Lung (tissue), 12 donors: ENCODE data around the gene ASTN2. TPM values are rescaled to one million over a fixed set of nuclear protein-coding genes. Genes with fewer than 3 reads are reported as not detected.

Source experiments
- ATAC-seq: fragments of 200-7000 bp; cut with Tn5 transposase; one replicate; pipeline ENCODE4 v1.9.1; 2020; ENCODE audit warnings: moderate number of reproducible peaks; ENCODE audit not compliant: insufficient read depth, low FRiP score
- DNase-seq, 3 donors: peaks; one replicate each; pipeline ENCODE4 v3.0.0-alpha.2; 2013 to 2017
- H3K27ac ChIP-seq, 2 donors: one replicate each; pipeline ENCODE4 v1.5.1; 2013; ENCODE audit warnings: mild to moderate bottlenecking in 2 of 2, moderate library complexity in 2 of 2, control low read depth in 1 of 2, inconsistent platforms in 1 of 2, low read depth in 1 of 2, low read length in 1 of 2
- H3K27me3 ChIP-seq, 3 donors: one replicate each; pipeline ENCODE4 v1.5.1; 2013; ENCODE audit warnings: low read length in 2 of 3; ENCODE audit not compliant: control insufficient read depth in 3 of 3, insufficient read depth in 3 of 3
- H3K36me3 ChIP-seq, 4 donors: one replicate each; pipeline ENCODE4 v1.5.1; 2013; ENCODE audit warnings: low read length in 4 of 4, mild to moderate bottlenecking in 1 of 4, moderate library complexity in 1 of 4; ENCODE audit not compliant: control insufficient read depth in 4 of 4, insufficient read depth in 4 of 4
- H3K4me1 ChIP-seq, 5 donors: one replicate each; pipeline ENCODE4 v1.5.1; 2013; ENCODE audit warnings: low read length in 5 of 5, mild to moderate bottlenecking in 2 of 5, moderate library complexity in 1 of 5; ENCODE audit not compliant: control insufficient read depth in 5 of 5, insufficient read depth in 5 of 5
- H3K4me3 ChIP-seq: one replicate; pipeline ENCODE4 v1.5.1; 2013; ENCODE audit warnings: mild to moderate bottlenecking, control low read depth, moderate library complexity
- H3K9ac ChIP-seq, 2 donors: one replicate each; pipeline ENCODE4 v1.5.1; 2013; ENCODE audit warnings: low read length in 2 of 2, control low read depth in 1 of 2; ENCODE audit not compliant: insufficient read depth in 1 of 2
- H3K9me3 ChIP-seq, 4 donors: one replicate each; pipeline ENCODE4 v1.5.1; 2013; ENCODE audit warnings: low read length in 3 of 4, mild to moderate bottlenecking in 1 of 4, moderate library complexity in 1 of 4; ENCODE audit not compliant: control insufficient read depth in 4 of 4, insufficient read depth in 3 of 4
- CTCF ChIP-seq: IDR thresholded peaks from 2 replicates; pipeline ENCODE4 v1.5.1; 2012; ENCODE audit warnings: mild to moderate bottlenecking; ENCODE audit errors: control extremely low read depth, extremely low read depth
- WGBS, 2 donors: extraction: QIAGEN DNeasy Blood & Tissue Kit; methylation state at CpG; one replicate each; pipeline ENCODE4 v1.1.7; 2013; 5-methylcytosine and 5-hydroxymethylcytosine counted together
- polyA plus RNA-seq, 2 donors: library from polyadenylated mRNA; stranded (reverse); fragments of 200-250 nt; gene quantifications; one replicate each; pipeline ENCODE4 v1.2.1, GENCODE V29; 2013
- total RNA-seq, 2 donors: library from RNA; depleted of rRNA in 1 of 2; stranded (reverse); fragments of >200 nt in 1 of 2; gene quantifications; one replicate each; pipeline ENCODE4 v1.2.1, GENCODE V29; 2014 to 2021
- donor health status: control.
- donor health status: control.
- donor health status: Bipolar disorder and iron deficiency.
- donor health status: healthy.
- donor health status: DM: yes; HTN: yes; CAD: no.

ASTN2 gene
- total and polyA plus RNA-seq, 4 donors = 1.4 to 7.0 (median 3.3) TPM

GRCh38 chr9:116502746-116503145 is 912.1 kb downstream of the ASTN2 start:
- H3K36me3 ChIP-seq = no peaks in the 10 kb centered on the region
- H3K27me3 ChIP-seq = no peaks in the 10 kb centered on the region
- H3K4me3 ChIP-seq = no peak overlapping the region
- peaks cover 0 to 1% (median 0%) of the 10 kb centered on the region in 5 donors for H3K4me1 ChIP-seq
- H3K9me3 ChIP-seq = no peaks in the 10 kb centered on the region
- H3K27ac ChIP-seq = no peak overlapping the region
- DNase-seq = no peak
- H3K9ac ChIP-seq = no peak overlapping the region
- TF ChIP-seq CTCF = no peak
- ATAC-seq = no peak

- no peak overlapping the region for H3K9ac ChIP-seq
- H3K27me3 ChIP-seq = no peaks in the 10 kb centered on the region
- H3K36me3 ChIP-seq = no peaks in the 10 kb centered on the region
- ATAC-seq (no peak), DNase-seq (no peak)
- no peaks in the 10 kb centered on the region for H3K9me3 ChIP-seq
- no peak overlapping the region for H3K4me3 ChIP-seq
- no peak overlapping the region for H3K27ac ChIP-seq
- H3K4me1 ChIP-seq = peaks cover 0 to 10% (median 0%) of the 10 kb centered on the region in 5 donors
- WGBS, 2 donors = 94% methylated on average over 1 of the region's 1 CpG
- no peak for TF ChIP-seq CTCF
Observed at GRCh38 chr9:116501871-116502270, 913.0 kb downstream of the ASTN2 start.

- DNase-seq = no peak
- no peak overlapping the region for H3K4me3 ChIP-seq
- ATAC-seq = no peak
- no peaks in the 10 kb centered on the region for H3K9me3 ChIP-seq
- no peak overlapping the region for H3K27ac ChIP-seq
- peaks cover 0 to 10% (median 0%) of the 10 kb centered on the region in 5 donors for H3K4me1 ChIP-seq
- no peak overlapping the region for H3K9ac ChIP-seq
- H3K36me3 ChIP-seq = no peaks in the 10 kb centered on the region
- H3K27me3 ChIP-seq = no peaks in the 10 kb centered on the region
- no peak for TF ChIP-seq CTCF
- 76 to 84% methylated on average over 5 of the region's 5 CpGs for WGBS, 2 donors
Observed at GRCh38 chr9:116499986-116500871, 914.6 kb downstream of the ASTN2 start.

GRCh38 chr9:116499434-116499833 is 915.4 kb downstream of the ASTN2 start:
- DNase-seq (no peak), ATAC-seq (no peak)
- no peak for TF ChIP-seq CTCF
- peaks cover 0 to 10% (median 0%) of the 10 kb centered on the region in 5 donors for H3K4me1 ChIP-seq
- no peak overlapping the region for H3K4me3 ChIP-seq
- no peak overlapping the region for H3K27ac ChIP-seq
- no peaks in the 10 kb centered on the region for H3K27me3 ChIP-seq
- no peaks in the 10 kb centered on the region for H3K36me3 ChIP-seq
- H3K9ac ChIP-seq = no peak overlapping the region
- H3K9me3 ChIP-seq = no peaks in the 10 kb centered on the region
